ENCODE data around the gene C9orf43. TPM values are rescaled to one million over a fixed set of nuclear protein-coding genes. Genes with fewer than 3 reads are reported as not detected.

Gene C9orf43
- total RNA-seq, 1 donor from 2014 or later = 1.3 TPM

GRCh38 chr9:113389451-113389850 is 21.1 kb upstream of the C9orf43 start:
- Mint-ChIP-seq H3K4me3 (no peak overlapping the region), H3K9me3 (no peaks in the 10 kb centered on the region), H3K36me3 (peaks cover 20% of the 10 kb centered on the region), H3K27me3 (ENCODE audit: insufficient read depth, low read depth) (peaks cover 8% of the 10 kb centered on the region), H3K4me1 (no peaks in the 10 kb centered on the region), H3K27ac (no peak overlapping the region)
- no peak for TF ChIP-seq EZH2 (IDR thresholded peaks at IDR 0.05)
- TF ChIP-seq, protein P1, sequence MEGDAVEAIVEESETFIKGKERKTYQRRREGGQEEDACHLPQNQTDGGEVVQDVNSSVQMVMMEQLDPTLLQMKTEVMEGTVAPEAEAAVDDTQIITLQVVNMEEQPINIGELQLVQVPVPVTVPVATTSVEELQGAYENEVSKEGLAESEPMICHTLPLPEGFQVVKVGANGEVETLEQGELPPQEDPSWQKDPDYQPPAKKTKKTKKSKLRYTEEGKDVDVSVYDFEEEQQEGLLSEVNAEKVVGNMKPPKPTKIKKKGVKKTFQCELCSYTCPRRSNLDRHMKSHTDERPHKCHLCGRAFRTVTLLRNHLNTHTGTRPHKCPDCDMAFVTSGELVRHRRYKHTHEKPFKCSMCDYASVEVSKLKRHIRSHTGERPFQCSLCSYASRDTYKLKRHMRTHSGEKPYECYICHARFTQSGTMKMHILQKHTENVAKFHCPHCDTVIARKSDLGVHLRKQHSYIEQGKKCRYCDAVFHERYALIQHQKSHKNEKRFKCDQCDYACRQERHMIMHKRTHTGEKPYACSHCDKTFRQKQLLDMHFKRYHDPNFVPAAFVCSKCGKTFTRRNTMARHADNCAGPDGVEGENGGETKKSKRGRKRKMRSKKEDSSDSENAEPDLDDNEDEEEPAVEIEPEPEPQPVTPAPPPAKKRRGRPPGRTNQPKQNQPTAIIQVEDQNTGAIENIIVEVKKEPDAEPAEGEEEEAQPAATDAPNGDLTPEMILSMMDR (IDR thresholded peaks at IDR 0.05) = no peak
- TF ChIP-seq EZH2phosphoT487 (IDR thresholded peaks at IDR 0.05) = no peak
- Histone ChIP-seq H3K4me3 (no peak overlapping the region), H3K27me3 (no peaks in the 10 kb centered on the region), H3K9ac (no peak overlapping the region), H3F3A (ENCODE audit: low read depth) (no peaks in the 10 kb centered on the region), H3K4me1 (no peaks in the 10 kb centered on the region), H3K4me2 (no peak overlapping the region), H2AFZ (replicated peaks) (no peak overlapping the region), H4K20me1 (ENCODE audit: low read depth) (no peaks in the 10 kb centered on the region), H3K36me3 (no peaks in the 10 kb centered on the region), H3K27ac (no peak overlapping the region), H3K9me3 (ENCODE audit: low read depth) (no peaks in the 10 kb centered on the region), H3K79me2 (ENCODE audit: low read depth) (no peaks in the 10 kb centered on the region)
- DNase-seq (ENCODE audit: low spot score) = no peak

GRCh38 chr9:113390192-113390960 is 20.2 kb upstream of the C9orf43 start:
- H3K9ac ChIP-seq = no peak overlapping the region
- Mint-ChIP-seq H3K36me3 (peaks cover 20% of the 10 kb centered on the region), H3K27me3 (ENCODE audit: insufficient read depth, low read depth) (peaks cover 8% of the 10 kb centered on the region), H3K9me3 (no peaks in the 10 kb centered on the region), H3K4me3 (no peak overlapping the region), H3K4me1 (no peaks in the 10 kb centered on the region), H3K27ac (no peak overlapping the region)
- DNase-seq (ENCODE audit: low spot score) = no peak
- H3K4me2 ChIP-seq = no peak overlapping the region
- H3K27me3 ChIP-seq = no peaks in the 10 kb centered on the region
- no peaks in the 10 kb centered on the region for H3K4me1 ChIP-seq
- H3K4me3 ChIP-seq = no peak overlapping the region
- H3K27ac ChIP-seq = no peak overlapping the region
- TF ChIP-seq EZH2phosphoT487 (IDR thresholded peaks at IDR 0.05) (no peak), EZH2 (IDR thresholded peaks at IDR 0.05) (no peak)
- TF ChIP-seq, protein P1 (IDR thresholded peaks at IDR 0.05) = no peak
- no peaks in the 10 kb centered on the region for H3K79me2 ChIP-seq (ENCODE audit: low read depth)
- H3K9me3 ChIP-seq (ENCODE audit: low read depth) = no peaks in the 10 kb centered on the region
- H4K20me1 ChIP-seq (ENCODE audit: low read depth) = no peaks in the 10 kb centered on the region
- H3F3A ChIP-seq (ENCODE audit: low read depth) = no peaks in the 10 kb centered on the region
- H3K36me3 ChIP-seq = no peaks in the 10 kb centered on the region
- H2AFZ ChIP-seq (replicated peaks) = no peak overlapping the region

DNA sequence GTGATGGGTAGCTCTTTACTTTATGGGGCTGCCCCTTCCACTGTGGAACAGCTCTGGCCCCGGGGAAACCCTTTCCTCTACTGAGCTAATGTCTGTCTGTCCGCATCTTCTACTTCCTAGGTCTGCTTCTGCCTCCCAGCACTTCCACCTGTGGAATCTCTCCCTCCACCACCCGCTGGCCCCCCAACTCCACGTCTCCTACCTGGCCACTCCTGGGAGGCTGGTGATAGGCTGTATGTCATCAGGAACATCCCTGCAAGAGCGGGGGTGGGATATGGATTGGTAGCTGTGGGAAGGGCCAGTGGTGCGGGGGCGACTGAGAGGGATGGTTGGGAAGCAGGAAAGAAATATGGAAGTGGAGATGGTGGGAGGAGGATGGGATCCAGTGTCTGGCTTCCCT is 18.6 kb upstream of the C9orf43 start:
- Mint-ChIP-seq H3K4me1 (no peaks in the 10 kb centered on the region), H3K36me3 (peaks cover 14% of the 10 kb centered on the region), H3K9me3 (no peaks in the 10 kb centered on the region), H3K27ac (no peak overlapping the region), H3K4me3 (no peak overlapping the region), H3K27me3 (ENCODE audit: insufficient read depth, low read depth) (peaks cover 5% of the 10 kb centered on the region)
- no peaks in the 10 kb centered on the region for H3K36me3 ChIP-seq
- no peak overlapping the region for H3K9ac ChIP-seq
- no peak overlapping the region for H3K4me2 ChIP-seq
- TF ChIP-seq EZH2phosphoT487 (IDR thresholded peaks at IDR 0.05) = no peak
- TF ChIP-seq EZH2 (IDR thresholded peaks at IDR 0.05) = no peak
- TF ChIP-seq, protein P1 (IDR thresholded peaks at IDR 0.05) = no peak
- no peaks in the 10 kb centered on the region for H4K20me1 ChIP-seq (ENCODE audit: low read depth)
- no peaks in the 10 kb centered on the region for H3K9me3 ChIP-seq (ENCODE audit: low read depth)
- no peaks in the 10 kb centered on the region for H3K27me3 ChIP-seq
- H3F3A ChIP-seq (ENCODE audit: low read depth) = no peaks in the 10 kb centered on the region
- no peak overlapping the region for H3K4me3 ChIP-seq
- H3K4me1 ChIP-seq = no peaks in the 10 kb centered on the region
- H3K79me2 ChIP-seq (ENCODE audit: low read depth) = no peaks in the 10 kb centered on the region
- DNase-seq (ENCODE audit: low spot score) = no peak
- no peak overlapping the region for H3K27ac ChIP-seq
- no peak overlapping the region for H2AFZ ChIP-seq (replicated peaks)
